NCI-H1105 (cell line): ENCODE measurements around the gene LARGE2.
A peak's percentile ranks its signal among the peaks of the same experiment; 100 is the strongest.

Experiments
- DNase-seq: peaks from one replicate; lab custom pipeline; 2025; lab: John Stamatoyannopoulos, UW

LARGE2 gene

GRCh38 chr11:45929486-45930030 is 7.1 kb downstream of the LARGE2 start:
- DNase-seq: no peak

DNA sequence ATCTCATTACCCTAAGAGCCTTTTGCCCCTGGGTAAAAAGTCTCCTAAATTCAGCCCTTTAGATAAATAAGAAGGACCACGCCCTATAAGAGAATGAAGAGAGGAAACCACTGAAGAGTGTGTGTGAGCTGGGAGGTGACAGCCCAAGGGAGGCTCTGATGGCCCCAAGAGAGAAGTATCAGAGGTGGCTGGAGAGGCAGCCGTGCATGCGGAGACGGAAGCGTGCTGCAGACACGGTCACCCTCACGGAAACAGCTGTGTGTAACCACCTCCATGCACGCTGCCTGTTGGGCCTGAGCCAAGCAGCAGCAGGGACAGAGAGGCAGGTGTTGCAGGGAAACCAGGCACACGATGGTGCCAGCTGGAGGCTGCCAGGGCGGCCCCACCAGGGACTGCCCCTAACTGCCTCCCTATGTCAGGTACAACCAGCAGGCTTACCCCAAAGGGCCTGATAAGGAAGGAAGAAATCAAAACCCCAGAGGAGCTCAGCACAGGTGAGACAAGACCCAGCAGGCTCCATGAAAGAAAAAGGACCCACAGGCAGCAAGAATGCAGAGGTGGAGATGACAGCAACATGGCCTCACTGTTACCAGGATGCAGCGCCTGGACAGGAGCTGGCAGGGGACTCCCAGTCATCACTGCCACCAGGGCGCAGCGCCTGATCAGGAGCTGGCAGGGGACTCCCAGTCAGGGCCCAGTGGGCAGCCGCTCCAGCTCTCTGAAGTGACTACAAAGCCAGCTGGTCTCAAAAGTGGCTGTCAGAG is 7.8 kb downstream of the LARGE2 start:
- DNase-seq: peak; percentile 87

DNA sequence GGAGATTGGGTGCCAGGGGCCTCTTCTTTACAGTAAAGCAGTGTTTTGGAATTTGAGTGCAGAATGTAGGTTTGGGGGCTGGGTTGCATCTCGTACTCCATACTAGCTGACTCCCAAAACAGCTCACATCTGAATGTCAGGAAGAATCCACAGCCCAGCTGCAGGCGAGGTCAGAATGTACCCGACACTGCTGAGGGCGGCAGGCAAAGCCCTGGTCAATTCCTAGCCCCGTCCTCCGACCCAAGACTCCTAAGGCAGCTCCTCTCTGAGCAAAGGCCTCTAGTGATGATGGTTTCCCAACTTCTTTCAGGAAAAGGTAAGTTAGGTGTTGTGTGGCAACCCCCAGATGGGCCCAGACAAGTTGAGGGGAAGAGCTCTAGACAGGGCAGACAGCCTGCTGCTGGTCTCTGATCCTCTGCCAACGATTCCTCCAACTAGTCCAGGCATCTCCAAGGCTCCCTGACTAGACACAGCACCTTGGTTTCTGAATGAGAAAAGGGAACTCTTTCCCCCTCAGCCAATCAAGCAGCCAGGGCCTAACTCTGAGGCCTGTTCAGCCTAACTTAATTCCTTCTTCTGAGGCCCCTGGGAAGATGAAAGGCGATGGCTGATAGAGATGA is 8.6 kb downstream of the LARGE2 start:
- no peak for DNase-seq

DNA sequence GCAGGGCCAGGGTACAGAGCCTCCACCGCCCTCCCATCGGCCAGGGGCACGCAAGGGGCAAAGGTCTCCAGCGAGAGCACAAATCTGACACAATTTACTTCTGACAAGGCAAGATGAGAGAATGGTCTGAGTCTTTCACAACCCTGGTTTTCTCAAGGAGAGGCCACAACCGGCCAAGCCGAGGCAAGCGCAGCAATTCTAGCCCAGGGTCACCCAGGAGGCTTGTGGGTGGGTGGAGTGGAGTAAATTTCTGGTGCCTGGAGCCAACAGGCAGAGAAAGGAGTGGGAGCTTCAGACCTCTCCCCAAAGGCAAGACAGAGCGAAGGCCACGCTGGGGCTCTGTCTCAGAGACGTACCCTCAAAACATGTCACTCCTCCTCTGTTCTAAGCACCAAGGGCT is 9.3 kb downstream of the LARGE2 start:
- DNase-seq: no peak

DNA sequence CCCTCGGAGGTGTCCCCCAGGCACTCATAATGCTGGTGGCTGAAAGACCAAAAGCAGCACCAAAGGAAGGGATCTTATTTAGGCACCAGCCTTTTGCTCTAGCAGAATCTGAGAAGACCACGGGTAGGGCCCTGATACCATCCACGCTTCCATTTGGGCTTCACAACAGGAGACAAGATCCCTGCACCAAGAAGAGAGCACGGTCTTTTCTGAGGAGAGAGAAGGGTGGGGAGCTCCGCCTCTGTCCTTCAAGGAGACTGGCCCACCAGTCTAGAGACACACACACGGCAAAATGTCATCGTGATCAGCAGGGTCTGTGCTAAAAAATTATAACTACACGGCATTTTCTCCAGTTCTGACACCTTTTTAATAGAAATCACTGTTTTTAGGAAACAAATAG is 9.8 kb downstream of the LARGE2 start:
- DNase-seq: no peak

DNA sequence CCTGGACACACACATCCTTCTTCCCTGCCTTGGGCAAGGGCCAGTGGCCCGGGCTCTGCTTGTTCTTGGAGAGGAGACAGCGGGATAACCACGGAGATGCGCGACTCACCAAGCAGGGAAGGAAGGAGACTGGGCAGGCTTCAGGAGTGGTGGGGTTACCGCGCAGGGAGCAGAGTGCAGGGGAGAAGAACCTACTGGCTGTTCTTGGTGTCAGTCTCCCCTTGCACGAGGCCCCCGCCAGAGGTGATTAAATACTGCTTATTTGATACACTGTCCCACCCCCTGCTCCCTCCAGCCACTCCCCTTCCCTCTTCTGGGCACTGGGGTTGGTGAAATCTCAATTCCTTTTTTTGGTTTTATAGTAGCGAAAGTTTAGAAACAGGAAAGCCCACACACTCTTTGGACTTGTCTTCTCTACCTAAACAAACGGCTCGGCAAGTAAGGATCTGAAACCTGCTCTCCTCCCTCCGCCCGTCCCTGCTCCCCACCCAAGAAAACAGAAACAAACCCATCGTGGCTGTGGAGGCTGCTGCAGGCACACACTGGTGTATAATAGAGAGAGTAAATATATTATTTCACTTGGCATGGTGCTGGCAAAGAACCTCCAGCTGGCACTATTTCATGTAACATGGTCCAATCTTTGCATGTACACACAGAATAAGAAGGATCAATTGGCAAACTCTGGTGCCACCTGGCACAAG is 10.8 kb downstream of the LARGE2 start:
- no peak for DNase-seq

DNA sequence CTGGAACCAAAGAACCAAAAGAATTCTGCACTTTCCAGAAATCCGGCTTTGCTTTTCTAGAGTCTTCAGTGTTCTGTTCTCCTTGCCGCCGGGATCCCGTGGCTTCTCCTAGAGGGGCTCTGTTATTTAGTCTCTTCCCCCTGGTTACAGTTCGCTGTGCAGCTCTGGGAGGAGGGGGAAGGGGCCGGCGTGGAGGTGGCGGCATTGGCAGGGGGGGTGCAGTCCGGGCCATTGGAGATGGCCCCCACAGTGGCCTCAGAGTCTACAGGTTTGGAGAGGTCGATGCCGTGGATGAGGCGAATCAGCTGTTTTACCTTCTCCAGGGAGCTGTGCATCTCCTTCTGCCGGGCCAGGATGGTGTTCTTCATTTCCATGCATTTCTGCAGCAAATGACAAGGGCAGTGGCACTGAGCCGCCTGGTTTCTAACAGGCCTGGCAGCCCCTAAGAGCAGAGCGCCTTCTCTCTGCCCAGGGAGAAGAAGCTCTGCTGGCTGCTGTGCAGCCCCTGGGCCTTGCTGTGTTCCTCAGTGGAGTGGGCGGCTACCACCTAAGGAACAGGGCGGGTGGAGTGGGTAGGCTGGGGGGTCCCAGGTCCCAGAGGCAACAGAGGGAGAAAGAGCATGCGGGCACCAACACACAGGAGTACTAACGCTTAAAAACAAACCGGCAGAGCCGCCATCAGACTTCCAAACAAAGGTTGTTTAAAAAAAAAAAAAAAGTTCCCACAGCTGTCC is 11.6 kb downstream of the LARGE2 start:
- DNase-seq: no peak

DNA sequence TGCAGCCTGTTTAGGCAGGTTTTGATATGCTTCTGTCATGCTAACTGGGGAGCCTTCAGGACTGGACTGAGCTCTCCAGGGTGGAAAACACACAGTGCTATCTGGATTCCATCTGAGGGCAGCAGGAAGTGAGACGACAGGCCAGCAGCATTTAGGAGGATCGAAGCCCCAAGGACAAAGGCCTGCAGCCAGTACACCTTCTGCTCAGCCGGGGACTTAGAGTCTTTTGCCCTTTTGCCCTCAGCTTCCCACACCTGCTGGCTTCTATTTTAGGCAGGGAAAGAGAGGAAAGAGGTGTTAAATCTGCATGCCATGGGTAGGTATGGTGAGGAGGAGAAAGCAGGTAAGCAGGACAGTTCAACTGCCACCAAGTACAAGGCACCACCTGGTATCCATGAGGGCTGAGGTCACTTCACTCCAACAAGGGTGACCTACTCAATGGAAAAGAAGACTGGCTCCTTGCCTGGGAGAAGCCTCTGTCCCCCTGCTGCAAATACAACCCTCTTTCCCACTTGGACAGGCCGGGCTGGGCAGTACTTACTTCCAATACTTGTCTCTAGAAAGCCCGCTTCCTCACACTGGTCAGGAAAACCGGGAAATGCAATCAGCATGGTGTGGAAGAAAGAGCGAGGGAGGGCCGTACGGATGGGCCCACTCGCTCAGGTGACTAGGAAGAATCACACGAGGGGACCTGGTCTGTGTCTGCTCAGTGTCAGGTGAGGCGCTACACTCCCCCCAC is 12.3 kb downstream of the LARGE2 start:
- no peak for DNase-seq

- no peak for DNase-seq
Measured at GRCh38 chr11:45935349-45936064, 13.1 kb downstream of the LARGE2 start.

DNA sequence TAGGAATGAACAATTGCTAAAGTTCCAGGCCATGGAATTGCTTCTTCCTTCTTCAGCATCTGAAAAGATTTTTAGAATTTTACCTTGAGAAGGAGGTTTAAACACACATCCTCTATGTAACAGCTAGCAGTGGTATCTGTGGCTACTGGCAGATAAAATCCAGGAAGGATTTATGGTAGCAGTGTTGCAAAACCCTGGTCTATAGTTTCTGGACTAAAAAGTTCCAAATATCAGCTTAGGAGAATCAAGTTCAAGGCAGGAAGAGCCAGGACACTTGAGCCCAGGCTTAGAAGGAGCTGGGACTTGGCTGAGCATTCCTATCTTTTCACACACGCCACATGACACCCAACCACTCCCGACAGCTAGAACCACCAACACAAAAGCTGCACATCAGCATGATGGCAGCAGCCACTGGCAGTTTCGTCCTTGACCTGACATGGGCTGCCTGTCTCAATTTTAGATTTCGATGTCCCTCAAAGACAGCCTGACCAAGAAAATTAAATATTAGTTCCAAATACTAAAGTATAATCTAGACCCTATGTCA is 14.1 kb downstream of the LARGE2 start:
- no peak for DNase-seq

DNA sequence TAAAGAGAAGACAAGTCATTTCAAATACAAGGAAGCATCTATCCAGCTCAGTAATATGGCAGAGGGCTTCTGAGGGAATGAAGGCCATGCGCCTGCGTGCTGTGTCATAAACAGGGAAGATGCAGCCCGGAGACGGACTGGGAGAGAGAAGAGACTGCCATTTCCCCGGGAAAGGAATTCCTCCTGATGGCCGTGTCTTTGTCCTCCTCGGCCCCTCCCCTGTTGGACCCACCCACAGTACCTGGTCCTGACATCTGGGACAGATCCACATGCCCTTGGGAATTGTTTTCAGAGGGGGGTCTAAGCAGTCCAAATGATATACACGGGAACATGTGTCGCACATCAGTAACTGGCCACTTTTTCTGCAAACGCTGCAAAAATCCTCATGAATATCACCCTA is 15.5 kb downstream of the LARGE2 start:
- no peak for DNase-seq

GRCh38 chr11:45939836-45940235 is 17.4 kb downstream of the LARGE2 start:
- no peak for DNase-seq

DNA sequence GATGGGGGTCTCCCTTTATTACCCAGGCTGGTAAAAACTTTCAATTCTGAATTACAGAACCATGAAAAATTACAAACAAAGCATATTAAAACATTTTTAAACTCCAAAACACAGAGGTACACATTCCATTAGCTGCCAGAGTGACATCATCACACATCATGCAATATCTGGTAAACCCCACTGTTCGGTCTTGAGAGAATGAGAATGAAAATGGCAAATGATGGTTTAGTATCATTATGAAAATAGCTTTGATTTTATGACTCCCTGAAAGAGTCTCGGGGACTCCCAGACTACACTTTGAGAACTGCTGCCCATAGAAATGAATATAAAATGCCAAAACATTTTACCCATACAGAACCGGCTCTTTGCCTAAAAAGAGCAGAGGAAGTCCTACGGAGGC is 18.8 kb downstream of the LARGE2 start:
- no peak for DNase-seq

DNA sequence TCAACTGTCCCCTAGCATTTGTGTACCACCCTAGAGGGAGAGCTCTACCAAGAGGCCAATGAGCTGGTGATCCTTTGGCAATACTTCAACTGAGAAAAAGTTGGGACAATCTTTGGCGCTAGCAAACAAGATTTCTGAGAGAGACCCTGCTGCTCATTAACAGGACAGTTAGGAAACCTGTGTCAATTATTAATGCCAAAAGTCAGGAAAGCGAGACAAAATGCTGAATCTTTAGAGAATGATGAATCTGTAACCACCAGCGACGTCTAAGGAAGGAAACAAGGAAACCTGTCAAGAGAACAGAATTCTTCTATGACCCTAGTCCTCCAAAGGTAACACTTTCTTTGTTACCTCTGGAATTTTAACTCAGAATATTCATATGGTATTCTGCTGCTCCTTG is 19.9 kb downstream of the LARGE2 start:
- DNase-seq: no peak

GRCh38 chr11:45945397-45945999 is 23.0 kb downstream of the LARGE2 start:
- no peak for DNase-seq

DNA sequence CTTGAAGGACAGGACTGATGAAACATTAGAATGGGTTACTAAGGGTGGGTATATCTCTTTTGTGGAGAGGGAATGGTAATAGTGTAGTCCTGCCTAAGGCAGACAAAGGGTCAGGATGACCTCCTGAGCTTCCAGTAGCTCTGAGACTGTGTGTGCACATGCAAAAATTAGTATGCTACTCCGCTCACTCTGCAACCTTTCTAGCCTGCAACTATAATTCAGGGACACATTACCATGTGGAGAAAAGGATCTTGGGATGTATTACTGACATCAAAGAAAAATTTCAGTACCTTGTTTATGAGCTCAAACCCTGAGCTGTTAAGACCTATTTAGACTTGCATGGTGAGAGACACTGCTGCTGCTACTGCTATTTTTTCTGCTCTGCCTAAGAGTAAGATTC is 25.4 kb downstream of the LARGE2 start:
- DNase-seq: no peak

DNA sequence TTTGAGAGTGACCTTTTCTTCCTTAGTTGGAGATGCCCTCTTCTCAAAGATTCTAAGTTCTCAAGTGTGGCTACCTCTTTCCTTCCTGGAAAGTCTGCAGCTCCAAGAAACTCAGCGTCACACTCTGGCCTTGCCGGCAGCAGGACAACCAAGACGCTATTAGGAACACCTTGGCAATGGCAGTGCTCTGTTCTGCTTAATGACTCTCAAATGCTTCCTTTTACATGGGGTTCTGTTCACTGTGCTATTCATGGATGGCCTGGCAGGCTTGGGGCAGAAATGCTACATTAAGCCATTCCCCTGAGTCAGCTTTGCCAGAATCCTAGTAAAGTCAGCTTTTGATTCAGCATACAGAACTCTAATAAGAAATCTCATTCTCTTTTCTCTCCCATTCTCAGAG is 25.9 kb downstream of the LARGE2 start:
- no peak for DNase-seq

GRCh38 chr11:45949992-45950407 is 27.5 kb downstream of the LARGE2 start:
- DNase-seq: no peak

GRCh38 chr11:45959851-45960250 is 37.4 kb downstream of the LARGE2 start:
- DNase-seq: no peak
